ENCODE measurements around the gene PYGM. TPM values are rescaled to one million over a fixed set of nuclear protein-coding genes. Genes with fewer than 3 reads are reported as not detected.

Gene PYGM
- total RNA-seq, 1 experiment from 2014 or later = 3.6 TPM

GRCh38 chr11:64754919-64755662 is 4.7 kb downstream of the PYGM start:
- no peak overlapping the region for H3K56ac ChIP-seq (ENCODE audit: insufficient read length, low read depth, low read length)
- no peak overlapping the region for H3K9ac ChIP-seq (ENCODE audit: extremely low read depth, insufficient read length, low read length)
- Mint-ChIP-seq H3K4me3 (no peak overlapping the region; a peak in 1 of 5 replicates), H3K36me3 (ENCODE audit: insufficient read depth in 1 of 3, low read depth in 3 of 3) (peaks cover 0 to 12% (median 2%) of the 10 kb centered on the region in 3 experiments; a peak in 3 of 7 replicates), H3K27me3 (ENCODE audit: low read depth) (no peaks in the 10 kb centered on the region; the same call in none of the 2 replicates), H3K27ac (no peak overlapping the region), H3K4me1 (peaks cover 20 to 43% of the 10 kb centered on the region in 2 experiments), H3K9me3 (no peaks in the 10 kb centered on the region)
- no peaks in the 10 kb centered on the region; the same call in 1 of the 2 replicates for H3K4me1 ChIP-seq (ENCODE audit: insufficient read depth, low read length)
- H4K8ac ChIP-seq (replicated peaks; ENCODE audit: insufficient read length, low read depth, low read length) = no peak overlapping the region
- H3K23me2 ChIP-seq (ENCODE audit: insufficient read length, low read depth, low read length, poor library complexity, severe bottlenecking) = no peaks in the 10 kb centered on the region
- H3K14ac ChIP-seq (ENCODE audit: insufficient read depth, low read length) = no peak overlapping the region
- no peak overlapping the region for H3K23ac ChIP-seq (ENCODE audit: insufficient read length, low read depth, low read length)
- no peaks in the 10 kb centered on the region for H3K79me2 ChIP-seq (ENCODE audit: insufficient read depth, low read length)
- no peaks in the 10 kb centered on the region for H3K9me3 ChIP-seq (ENCODE audit: control insufficient read depth, low read depth, low read length)
- no peak overlapping the region for H2AFZ ChIP-seq (ENCODE audit: low read length)
- H2BK12ac ChIP-seq (ENCODE audit: insufficient read length, low read depth, low read length) = no peak overlapping the region
- H3K4ac ChIP-seq (ENCODE audit: low read depth, low read length) = no peak overlapping the region
- no peak overlapping the region for H4K5ac ChIP-seq (ENCODE audit: insufficient read length, low read depth, low read length)
- no peak for TF ChIP-seq CTCF (conservative IDR thresholded peaks at IDR 0.05)
- H3T11ph ChIP-seq (ENCODE audit: low read length) = no peak overlapping the region
- H4K20me1 ChIP-seq (ENCODE audit: control insufficient read depth, insufficient read depth, insufficient read length) = no peaks in the 10 kb centered on the region
- DNase-seq = no peak
- no peak overlapping the region for H2BK15ac ChIP-seq (ENCODE audit: low read depth, low read length)
- no CpG with 5 or more reads among the region's 21 CpGs for WGBS (ENCODE audit: extremely low coverage, insufficient read length, low lambda C conversion rate)
- H4K91ac ChIP-seq (ENCODE audit: insufficient read length, low read depth, low read length) = no peak overlapping the region
- H3K27ac ChIP-seq (ENCODE audit: insufficient read length, low read depth, low read length) = no peak overlapping the region
- H3K4me2 ChIP-seq (ENCODE audit: insufficient read depth, insufficient read length, low read length) = no peak overlapping the region
- no peak overlapping the region for H3K18ac ChIP-seq (ENCODE audit: insufficient read length, low read depth, low read length)
- H2BK5ac ChIP-seq (ENCODE audit: insufficient read length, low read length) = no peak overlapping the region
- H3K27me3 ChIP-seq (ENCODE audit: insufficient read depth, low read length) = no peaks in the 10 kb centered on the region
- no peak overlapping the region for H2AK5ac ChIP-seq (ENCODE audit: insufficient read length, low read length)
- H2BK20ac ChIP-seq (ENCODE audit: low read depth, low read length, poor library complexity, severe bottlenecking) = no peak overlapping the region
- H2BK120ac ChIP-seq (ENCODE audit: low read depth, low read length, poor library complexity, severe bottlenecking) = no peak overlapping the region
- H3K79me1 ChIP-seq (ENCODE audit: insufficient read depth, low read depth, low read length, poor library complexity, severe bottlenecking) = no peaks in the 10 kb centered on the region

All from H9 (cell line).